Esophagus squamous epithelium (tissue), 5 donors: ENCODE measurements around the gene NRCAM. TPM values are rescaled to one million over a fixed set of nuclear protein-coding genes. Genes with fewer than 3 reads are reported as not detected.

Experiments used
- DNase-seq: peaks from one replicate; lab custom pipeline; 2025; lab: John Stamatoyannopoulos, UW
- H3K27ac ChIP-seq, 4 donors: fragments of 200-600 bp; sonication (generic); one replicate each; pipeline ENCODE4 v1.5.1; 2016 to 2019; ENCODE audit warnings: mild to moderate bottlenecking in 1 of 4
- H3K27me3 ChIP-seq, 4 donors: fragments of 200-600 bp; sonication (generic); 1 replicate in 3 of 4; 2 replicates in 1 of 4; pipeline versions ENCODE4 v1.5.1 to v1.6.0; 2017 to 2021; ENCODE audit warnings: antibody characterized with exemption in 1 of 4
- H3K36me3 ChIP-seq, 3 donors: fragments of 200-600 bp; sonication (generic); one replicate each; pipeline ENCODE4 v1.5.1; 2016 to 2019
- H3K4me1 ChIP-seq, 3 donors: fragments of 200-600 bp; sonication (generic); one replicate each; pipeline ENCODE4 v1.5.1; 2017 to 2019
- H3K4me3 ChIP-seq, 4 donors: fragments of 200-600 bp; sonication (generic); 1 replicate in 3 of 4; 2 replicates in 1 of 4; pipeline ENCODE4 v1.5.1; 2016 to 2019; ENCODE audit warnings: mild to moderate bottlenecking in 2 of 4, moderate library complexity in 1 of 4
- H3K9me3 ChIP-seq, 3 donors: fragments of 200-600 bp; sonication (generic); one replicate each; pipeline ENCODE4 v1.5.1; 2016 to 2019
- POLR2A ChIP-seq, 4 donors: fragments of 450-650 bp; IDR thresholded peaks; one replicate each; pipeline ENCODE4 v1.6.1; 2017; ENCODE audit warnings: antibody characterized with exemption in 4 of 4, mild to moderate bottlenecking in 4 of 4, moderate library complexity in 3 of 4
- WGBS, 2 donors: methylation state at CpG; one replicate each; pipeline ENCODE4 v1.1.5; 2018; 5-methylcytosine and 5-hydroxymethylcytosine counted together
- intact Hi-C: fragments of 100-400 bp; cut with DNase I; formaldehyde crosslinking; loops from one replicate; pipeline ENCODE4 v1.15.0; 2022
- total RNA-seq, 4 donors: library from RNA; depleted of rRNA; stranded (reverse); fragments of >200 nt; gene quantifications; one replicate each; pipeline ENCODE4 v1.1.0, GENCODE V29; 2016
- TF ChIP-seq, protein P1 (sequence below), 6 experiments: fragments of 450-650 bp in 4 of 6; fragments of 200-600 bp in 2 of 6; sonication (generic) in 2 of 6; IDR thresholded peaks; one replicate each; pipeline ENCODE4 v1.5.1; 2016 to 2019; ENCODE audit warnings: antibody characterized with exemption in 6 of 6, mild to moderate bottlenecking in 4 of 6, moderate library complexity in 4 of 6
- donor health status: DM: yes; HTN: yes; CAD: no.

The NRCAM gene
- total RNA-seq, 4 donors from 2014 or later: 1.5 to 9.8 (median 6.3) TPM; not detected in 1

DNA sequence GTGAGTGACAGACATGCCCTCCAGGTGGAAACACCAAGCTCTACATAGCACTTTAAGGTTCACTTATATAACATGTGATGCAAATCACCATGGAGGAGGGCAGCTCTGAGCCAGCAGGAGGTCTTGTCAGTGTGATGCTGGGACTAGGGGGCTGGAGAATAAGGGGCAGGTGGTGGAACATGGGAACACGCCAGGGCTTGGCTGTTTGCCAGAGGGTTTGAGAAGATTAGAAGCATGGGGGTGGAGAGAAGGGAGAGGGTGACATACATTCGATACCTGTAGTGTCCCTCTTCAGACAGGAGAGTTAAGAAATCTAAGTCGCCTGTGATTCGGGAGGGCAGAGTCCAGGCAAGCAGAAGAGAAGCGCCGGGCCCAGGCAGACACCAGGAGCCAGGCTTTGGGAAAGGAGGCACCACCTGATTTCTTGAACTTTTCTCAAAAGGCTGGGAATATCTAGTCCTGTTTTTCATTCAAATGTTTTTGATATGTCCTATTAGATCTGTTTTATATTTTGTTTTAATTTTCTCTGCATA is 309.1 kb downstream of the NRCAM start:
- no peaks in the 10 kb centered on the region for H3K36me3 ChIP-seq
- no peaks in the 10 kb centered on the region for H3K9me3 ChIP-seq
- 77 to 81% methylated on average over 6 of the region's 6 CpGs for WGBS, 2 donors
- H3K4me3 ChIP-seq: no peak overlapping the region
- TF ChIP-seq, protein P1, sequence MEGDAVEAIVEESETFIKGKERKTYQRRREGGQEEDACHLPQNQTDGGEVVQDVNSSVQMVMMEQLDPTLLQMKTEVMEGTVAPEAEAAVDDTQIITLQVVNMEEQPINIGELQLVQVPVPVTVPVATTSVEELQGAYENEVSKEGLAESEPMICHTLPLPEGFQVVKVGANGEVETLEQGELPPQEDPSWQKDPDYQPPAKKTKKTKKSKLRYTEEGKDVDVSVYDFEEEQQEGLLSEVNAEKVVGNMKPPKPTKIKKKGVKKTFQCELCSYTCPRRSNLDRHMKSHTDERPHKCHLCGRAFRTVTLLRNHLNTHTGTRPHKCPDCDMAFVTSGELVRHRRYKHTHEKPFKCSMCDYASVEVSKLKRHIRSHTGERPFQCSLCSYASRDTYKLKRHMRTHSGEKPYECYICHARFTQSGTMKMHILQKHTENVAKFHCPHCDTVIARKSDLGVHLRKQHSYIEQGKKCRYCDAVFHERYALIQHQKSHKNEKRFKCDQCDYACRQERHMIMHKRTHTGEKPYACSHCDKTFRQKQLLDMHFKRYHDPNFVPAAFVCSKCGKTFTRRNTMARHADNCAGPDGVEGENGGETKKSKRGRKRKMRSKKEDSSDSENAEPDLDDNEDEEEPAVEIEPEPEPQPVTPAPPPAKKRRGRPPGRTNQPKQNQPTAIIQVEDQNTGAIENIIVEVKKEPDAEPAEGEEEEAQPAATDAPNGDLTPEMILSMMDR (IDR thresholded peaks at IDR 0.05): no peak
- no peak for TF ChIP-seq POLR2A (IDR thresholded peaks at IDR 0.05)
- H3K27me3 ChIP-seq: peaks cover 0 to 3% (median 0%) of the 10 kb centered on the region in 4 donors
- no peak for DNase-seq
- H3K27ac ChIP-seq: no peak overlapping the region
- intact Hi-C loops: loop anchor here (2.0 kb wide), 1 partner anchor 32 kb away; no protein-coding TSS in a partner anchor
- peaks cover 3 to 17% (median 6%) of the 10 kb centered on the region in 3 donors for H3K4me1 ChIP-seq

DNA sequence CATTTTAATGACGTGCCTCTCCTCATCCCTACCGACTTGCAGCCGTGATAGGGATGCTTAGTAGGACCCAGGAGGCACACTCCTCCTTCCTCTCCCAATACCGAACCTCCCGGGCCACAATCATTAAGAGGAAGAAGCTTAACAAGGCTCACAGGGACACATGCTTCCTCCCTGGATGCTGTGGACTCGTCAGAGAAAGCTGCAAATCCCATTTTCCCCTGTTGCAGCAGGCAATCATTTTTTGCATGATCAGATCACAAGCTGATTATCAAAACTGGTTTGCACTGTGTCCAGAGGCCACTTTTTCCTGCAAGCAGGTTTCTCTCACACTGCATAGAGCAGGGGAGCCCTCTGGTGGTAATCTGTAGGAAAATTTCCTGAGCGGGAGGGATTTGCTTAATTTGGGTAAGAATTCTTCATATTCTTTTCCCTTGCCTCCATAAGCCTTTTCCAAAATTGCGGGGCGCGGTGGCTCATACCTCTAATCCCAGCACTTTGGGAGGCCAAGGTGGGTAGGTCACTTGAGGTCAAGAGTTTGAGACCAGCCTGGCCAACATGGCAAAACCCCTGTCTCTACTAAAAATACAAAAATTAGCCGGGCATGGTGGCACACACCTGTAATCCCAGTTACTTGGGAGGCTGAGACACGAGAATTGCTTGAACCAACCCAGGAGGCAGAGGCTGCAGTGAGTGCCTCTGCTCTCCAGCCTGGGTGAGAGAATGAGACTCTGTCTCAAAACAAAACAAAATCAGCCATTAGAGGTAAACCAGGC is 310.0 kb downstream of the NRCAM start:
- no peaks in the 10 kb centered on the region for H3K9me3 ChIP-seq
- no peak overlapping the region for H3K27ac ChIP-seq
- H3K4me3 ChIP-seq: peak overlapping the region in 2 of 4 donors; percentile 3 to 37
- DNase-seq: no peak
- peaks cover 0 to 3% (median 0%) of the 10 kb centered on the region in 4 donors for H3K27me3 ChIP-seq
- H3K4me1 ChIP-seq: peaks cover 3 to 18% (median 6%) of the 10 kb centered on the region in 3 donors
- no peaks in the 10 kb centered on the region for H3K36me3 ChIP-seq
- WGBS, 2 donors: 9 to 11% methylated on average over 9 to 11 of the region's 12 CpGs
- intact Hi-C loops: loop anchor here (2.0 kb wide), 1 partner anchor 31 kb away; no protein-coding TSS in a partner anchor
- no peak for TF ChIP-seq POLR2A (IDR thresholded peaks at IDR 0.05)
- TF ChIP-seq, protein P1 (IDR thresholded peaks at IDR 0.05): peak; percentile 80 to 92 (median 88)

GRCh38 chr7:108145401-108145800 is 310.8 kb downstream of the NRCAM start:
- Histone ChIP-seq H3K27me3 (peaks cover 0 to 3% (median 0%) of the 10 kb centered on the region in 4 donors), H3K36me3 (no peaks in the 10 kb centered on the region), H3K4me1 (peaks cover 3 to 27% (median 6%) of the 10 kb centered on the region in 3 donors), H3K27ac (peak overlapping the region in 1 of 4 donors; percentile 35), H3K9me3 (no peaks in the 10 kb centered on the region), H3K4me3 (no peak overlapping the region)
- no peak for DNase-seq
- no peak for TF ChIP-seq POLR2A (IDR thresholded peaks at IDR 0.05)
- TF ChIP-seq, protein P1 (IDR thresholded peaks at IDR 0.05): no peak
- 57 to 69% methylated on average over 7 to 8 of the region's 8 CpGs for WGBS, 2 donors
- intact Hi-C loops: no loop called here

GRCh38 chr7:108144931-108145330 is 311.3 kb downstream of the NRCAM start:
- H3K36me3 ChIP-seq: no peaks in the 10 kb centered on the region
- peaks cover 3 to 31% (median 6%) of the 10 kb centered on the region in 3 donors for H3K4me1 ChIP-seq
- DNase-seq: no peak
- intact Hi-C loops: no loop called here
- TF ChIP-seq, protein P1 (IDR thresholded peaks at IDR 0.05): no peak
- TF ChIP-seq POLR2A (IDR thresholded peaks at IDR 0.05): no peak
- H3K4me3 ChIP-seq: no peak overlapping the region
- H3K27me3 ChIP-seq: peaks cover 0 to 3% (median 0%) of the 10 kb centered on the region in 4 donors
- 45 to 50% methylated on average over 3 of the region's 3 CpGs for WGBS, 2 donors
- H3K9me3 ChIP-seq: no peaks in the 10 kb centered on the region
- H3K27ac ChIP-seq: peak overlapping the region in 1 of 4 donors; percentile 35
